Retina (tissue), 1 donor: ENCODE data around the gene CCNL2.
"Not testable (repeated sequence)": the region's sequence is repeated elsewhere in the genome, so short reads cannot be mapped to it uniquely, and the experiment has no call there.

Experiments
- DNase-seq: peaks from one replicate; pipeline ENCODE4 v3.0.0-alpha.2; 2016

The CCNL2 gene

GRCh38 chr1:1373051-1373814, 25.9 kb downstream of the CCNL2 start:
- no peak for DNase-seq

GRCh38 chr1:1371746-1372711, 27.1 kb downstream of the CCNL2 start:
- DNase-seq = peak; percentile 87

DNA sequence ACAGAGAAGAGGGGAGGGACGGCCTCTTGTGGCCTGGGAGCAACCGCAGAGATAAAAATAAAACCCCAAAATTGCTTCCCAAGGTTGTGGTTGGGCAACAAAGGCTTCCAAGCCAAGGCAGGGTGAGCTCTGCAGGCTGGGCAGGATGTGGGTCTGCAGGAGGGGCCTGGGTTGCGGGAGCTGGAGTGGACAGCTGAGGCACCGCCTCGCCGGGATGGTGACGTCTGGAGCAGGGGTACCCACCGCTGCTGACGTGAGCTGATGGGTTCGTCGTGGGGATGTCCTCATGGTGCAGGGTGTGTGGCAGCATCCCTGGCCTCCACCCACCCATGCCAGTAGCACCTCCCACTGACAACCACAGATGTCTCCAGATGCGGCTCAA, 27.8 kb downstream of the CCNL2 start:
- no peak for DNase-seq

GRCh38 chr1:1370771-1371300, 28.3 kb downstream of the CCNL2 start:
- no peak for DNase-seq

GRCh38 chr1:1370094-1370493, 29.0 kb downstream of the CCNL2 start:
- not testable (repeated sequence) for DNase-seq

DNA sequence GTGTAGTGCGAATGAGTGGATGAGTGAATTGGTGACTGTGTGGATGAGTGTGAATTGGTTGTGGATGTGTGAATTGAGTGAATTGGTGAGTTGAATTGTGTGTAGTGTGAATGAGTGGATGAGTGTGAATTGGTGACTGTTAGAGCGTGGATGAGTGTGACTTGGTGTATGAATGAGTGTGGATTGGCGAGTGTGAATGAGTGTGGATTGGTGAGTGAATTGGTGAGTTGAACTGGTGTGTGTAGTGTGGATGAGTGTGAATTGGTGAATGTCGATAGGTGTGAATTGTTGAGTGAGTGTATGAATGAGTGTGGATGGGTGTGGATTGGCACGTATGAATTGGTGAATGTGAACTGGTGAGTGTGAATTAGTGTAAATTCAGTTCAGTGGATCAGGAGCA, 31.8 kb downstream of the CCNL2 start:
- no peak for DNase-seq

GRCh38 chr1:1366699-1367066, 32.5 kb downstream of the CCNL2 start:
- DNase-seq = no peak

DNA sequence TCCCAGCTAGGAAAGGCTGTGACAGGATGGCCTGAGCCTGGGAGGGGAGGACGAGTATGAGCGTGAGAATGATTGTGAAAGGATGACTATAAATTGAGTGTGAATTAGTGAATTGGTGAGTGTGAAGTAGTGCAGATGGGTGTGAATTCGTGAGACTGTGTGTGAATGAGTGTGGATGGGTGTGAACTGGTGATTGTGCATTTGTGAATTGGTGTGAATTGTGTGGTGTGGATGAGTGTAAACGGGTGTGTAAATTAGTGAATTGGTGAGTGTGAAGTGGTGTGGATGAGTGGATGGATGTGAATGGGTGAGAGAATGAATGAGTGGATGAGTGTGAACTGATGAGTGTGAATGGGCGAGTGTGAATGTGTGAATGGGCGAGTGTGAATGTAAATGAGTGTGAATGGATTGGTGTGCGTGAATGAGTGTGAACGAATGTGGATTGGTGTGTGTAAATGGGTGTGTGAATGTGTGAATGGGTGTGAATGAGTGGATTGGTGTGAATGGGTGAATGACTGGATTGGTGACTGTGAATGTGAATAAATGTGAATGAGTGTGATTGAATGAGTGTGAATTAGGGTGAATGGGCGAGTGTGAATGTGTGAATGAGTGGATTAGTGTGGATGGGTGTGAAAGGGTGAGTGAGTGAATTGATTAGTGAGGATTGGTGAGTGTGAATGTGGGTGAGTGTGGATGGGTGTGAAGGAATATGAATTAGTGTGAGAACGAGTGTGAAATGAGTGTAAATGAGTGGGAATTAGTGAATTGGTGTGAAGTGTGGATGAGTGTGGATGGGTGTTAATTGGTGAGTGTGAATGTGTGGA, 33.0 kb downstream of the CCNL2 start:
- no peak for DNase-seq

DNA sequence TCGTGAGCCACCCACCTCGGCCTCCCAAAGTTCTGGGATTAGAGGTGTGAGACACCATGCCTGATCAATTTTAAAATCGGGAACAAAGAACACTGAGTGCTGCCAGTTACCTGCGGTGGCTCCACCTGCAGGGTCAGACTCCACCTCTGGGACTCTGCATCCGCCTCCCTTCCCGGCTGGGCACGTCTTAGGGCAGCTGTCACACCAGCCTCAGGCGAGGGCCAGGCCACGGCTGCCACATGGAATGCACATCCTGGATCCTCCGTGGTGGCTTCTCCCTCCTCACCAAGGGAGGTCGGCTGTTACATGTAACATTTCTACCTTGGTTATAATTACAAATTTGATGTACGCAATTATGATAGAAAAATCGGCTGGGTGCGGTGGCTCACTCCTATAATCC, 34.9 kb downstream of the CCNL2 start:
- DNase-seq = no peak

DNA sequence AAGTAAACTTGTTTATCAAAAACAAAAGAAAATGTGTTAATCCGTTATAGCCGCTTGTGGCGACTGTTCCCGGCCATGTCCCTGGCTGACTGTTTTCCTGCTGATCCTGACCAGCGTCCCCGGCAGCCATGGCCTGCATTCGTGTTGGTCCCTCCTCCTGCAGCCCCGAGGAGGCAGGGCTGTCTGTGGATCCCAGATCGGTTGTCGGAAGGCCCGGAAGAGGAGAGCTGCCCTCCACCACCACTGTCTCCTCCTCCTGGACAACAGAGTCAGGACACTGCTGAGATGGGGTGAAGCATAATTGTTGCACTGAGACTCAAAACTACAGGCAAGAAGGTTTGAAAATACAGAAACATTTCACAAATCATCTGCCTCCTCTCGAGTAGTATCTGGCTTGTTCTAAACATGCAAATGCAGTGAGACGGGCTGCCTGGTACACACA, 37.1 kb downstream of the CCNL2 start:
- DNase-seq = peak; percentile 66

DNA sequence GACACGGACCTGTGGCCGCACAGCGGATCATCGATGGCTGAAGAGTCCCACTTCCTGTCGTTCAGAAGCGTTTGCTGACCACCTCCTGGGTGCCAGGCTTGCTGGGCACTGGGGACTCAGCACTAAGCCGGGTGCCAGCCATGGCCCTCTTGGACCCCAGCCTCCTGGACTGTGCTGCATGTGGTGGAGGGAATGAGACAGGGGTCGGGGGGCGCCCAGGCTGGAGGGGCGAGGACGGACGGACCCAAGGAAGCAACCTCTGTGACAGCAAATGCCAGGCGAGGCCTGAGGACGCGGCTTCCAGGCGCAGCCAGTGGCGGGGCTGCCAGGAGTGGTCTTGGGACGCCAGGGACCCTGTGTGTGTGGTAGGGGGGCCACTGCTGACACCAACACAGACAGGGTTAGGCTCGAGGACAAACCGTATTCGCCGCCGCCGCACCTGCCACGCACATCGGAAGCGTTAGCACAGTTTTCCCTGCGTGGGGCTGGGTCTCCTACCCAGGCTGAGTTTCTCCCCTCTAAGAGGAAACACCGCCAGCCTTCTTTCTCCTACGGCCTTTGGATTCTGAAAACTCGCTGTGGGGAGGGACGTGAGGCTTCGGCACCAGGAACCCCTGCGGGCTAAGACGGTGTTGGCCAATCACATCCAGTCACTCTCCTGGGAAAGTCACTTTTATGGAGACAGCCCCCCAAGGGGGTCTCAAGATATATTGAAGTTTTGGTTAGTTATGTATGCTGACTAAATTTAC, 37.7 kb downstream of the CCNL2 start:
- DNase-seq = peak; percentile 26

- peak; percentile 26 for DNase-seq
Observed at GRCh38 chr1:1360506-1361169, 38.5 kb downstream of the CCNL2 start.

GRCh38 chr1:1359664-1360468, 39.3 kb downstream of the CCNL2 start:
- DNase-seq = peak; percentile 69

GRCh38 chr1:1359308-1359663, 39.8 kb downstream of the CCNL2 start:
- DNase-seq = no peak

DNA sequence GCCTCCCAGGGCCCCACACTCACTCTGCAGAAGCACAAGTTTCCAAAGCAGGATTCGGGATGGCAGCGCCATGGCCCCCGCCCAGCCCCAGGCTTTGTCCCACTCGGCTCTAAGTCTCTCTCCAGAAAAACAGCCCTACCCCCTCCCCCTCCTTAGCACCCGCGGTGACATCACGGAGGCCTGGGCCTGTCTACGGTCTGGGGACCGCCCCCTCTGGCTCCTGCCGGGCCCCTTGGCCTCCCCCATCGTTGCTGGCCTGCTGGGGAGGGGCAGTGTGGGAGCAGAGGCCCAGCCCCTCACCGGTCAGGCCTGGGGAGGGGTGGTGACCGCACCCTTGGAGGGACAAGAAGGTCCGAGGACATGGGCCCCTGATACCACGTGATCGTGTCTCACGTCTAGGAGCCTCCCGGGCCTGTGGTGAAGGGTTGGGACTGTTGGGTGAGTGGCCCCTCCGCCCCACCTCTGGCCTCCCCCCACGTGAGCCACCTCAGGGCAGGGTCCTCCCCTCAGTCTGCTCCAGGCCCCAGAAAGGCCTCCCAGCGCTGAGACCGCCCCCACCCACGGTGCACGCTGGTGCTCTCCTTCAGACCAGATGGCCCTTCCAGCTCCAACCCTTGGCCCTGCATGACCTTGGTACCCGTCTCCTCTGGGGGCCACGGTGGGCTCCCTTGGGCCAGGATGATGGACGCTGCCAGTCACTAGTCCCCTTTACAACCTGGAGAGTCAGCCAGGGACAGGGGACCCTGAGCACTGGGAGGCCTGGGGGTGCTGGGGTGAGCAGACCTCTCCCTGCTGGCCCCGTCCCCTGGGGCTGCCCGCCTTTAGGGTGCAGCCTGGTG, 40.5 kb downstream of the CCNL2 start, which contains the start of gene MXRA8:
MXRA8 (minus strand) TSS at position 123 of the 839 bp plus-strand sequence; CDS start at position 72, 51 bp downstream.
- DNase-seq = peak; percentile 79

GRCh38 chr1:1357871-1358432, 41.2 kb downstream of the CCNL2 start:
- DNase-seq = peak; percentile 70

- peak; percentile 44 for DNase-seq
Observed at GRCh38 chr1:1356796-1357401, 42.2 kb downstream of the CCNL2 start.

- DNase-seq = no peak
Observed at GRCh38 chr1:1356166-1356795, 42.9 kb downstream of the CCNL2 start.
